Stimulated activated naive CD8-positive, alpha-beta T cell treated with anti-CD3 and anti-CD28 coated beads, Interleukin-15, amount 100 ng/mL, for 72 hours (primary cell): ENCODE measurements around the gene RNF13.
"Not testable (repeated sequence)": the region's sequence is repeated elsewhere in the genome, so short reads cannot be mapped to it uniquely, and the experiment has no call there.

Experiments used
- ATAC-seq: fragments of 150-1000 bp; cut with Tn5 transposase; 2 replicates; pipeline ENCODE4 v1.10.0; 2021; ENCODE audit warnings: mild to moderate bottlenecking, moderate library complexity
- DNase-seq, 2 donors: peaks; one replicate each; pipeline ENCODE4 v3.0.0; 2021 to 2022
- H3K27ac Mint-ChIP-seq, 2 donors: one replicate each; pipeline ENCODE4 v1.8.0; 2022; ENCODE audit warnings: mild to moderate bottlenecking in 2 of 2, mixed read lengths in 2 of 2, moderate library complexity in 2 of 2
- H3K27me3 Mint-ChIP-seq: one replicate; pipeline ENCODE4 v1.8.0; 2022; ENCODE audit warnings: mixed read lengths
- H3K4me1 Mint-ChIP-seq: one replicate; pipeline ENCODE4 v1.8.0; 2022; ENCODE audit warnings: mild to moderate bottlenecking, mixed read lengths
- H3K4me3 Mint-ChIP-seq, 2 donors: one replicate each; pipeline ENCODE4 v1.8.0; 2022; ENCODE audit warnings: mild to moderate bottlenecking in 2 of 2, mixed read lengths in 2 of 2, moderate library complexity in 1 of 2
- H3K9me3 Mint-ChIP-seq, 2 donors: one replicate each; pipeline ENCODE4 v1.8.0; 2022; ENCODE audit warnings: mixed read lengths in 2 of 2

The RNF13 gene

DNA sequence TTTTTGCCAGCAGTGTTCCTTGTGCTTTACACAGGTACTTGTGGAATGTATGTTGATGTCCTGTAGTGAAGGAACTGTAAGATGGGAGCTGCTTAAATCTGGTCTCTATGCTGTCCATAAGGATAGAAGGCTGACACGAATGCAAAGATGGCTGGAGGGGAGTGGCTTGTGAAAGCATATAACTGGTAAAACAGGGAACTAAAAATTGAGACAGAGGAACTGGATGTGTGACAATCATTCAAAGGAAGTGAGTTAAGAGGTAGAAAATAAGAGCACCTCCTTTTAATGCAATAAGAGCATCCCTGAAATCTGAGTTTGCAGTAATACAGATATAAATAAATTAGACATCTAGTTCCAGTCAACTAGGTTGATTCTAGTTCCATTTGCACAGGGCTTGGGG is 35.2 kb downstream of the RNF13 start:
- ATAC-seq (no peak), DNase-seq (no peak)
- no peaks in the 10 kb centered on the region for H3K27me3 Mint-ChIP-seq
- no peaks in the 10 kb centered on the region for H3K4me1 Mint-ChIP-seq
- H3K4me3 Mint-ChIP-seq, result no peak overlapping the region
- H3K9me3 Mint-ChIP-seq, result no peaks in the 10 kb centered on the region
- no peak overlapping the region for H3K27ac Mint-ChIP-seq

- H3K4me1 Mint-ChIP-seq, result no peaks in the 10 kb centered on the region
- ATAC-seq (no peak), DNase-seq (no peak)
- no peaks in the 10 kb centered on the region for H3K9me3 Mint-ChIP-seq
- no peak overlapping the region for H3K27ac Mint-ChIP-seq
- no peak overlapping the region for H3K4me3 Mint-ChIP-seq
- no peaks in the 10 kb centered on the region for H3K27me3 Mint-ChIP-seq
Observed at GRCh38 chr3:149848688-149849087, 35.7 kb downstream of the RNF13 start.

DNA sequence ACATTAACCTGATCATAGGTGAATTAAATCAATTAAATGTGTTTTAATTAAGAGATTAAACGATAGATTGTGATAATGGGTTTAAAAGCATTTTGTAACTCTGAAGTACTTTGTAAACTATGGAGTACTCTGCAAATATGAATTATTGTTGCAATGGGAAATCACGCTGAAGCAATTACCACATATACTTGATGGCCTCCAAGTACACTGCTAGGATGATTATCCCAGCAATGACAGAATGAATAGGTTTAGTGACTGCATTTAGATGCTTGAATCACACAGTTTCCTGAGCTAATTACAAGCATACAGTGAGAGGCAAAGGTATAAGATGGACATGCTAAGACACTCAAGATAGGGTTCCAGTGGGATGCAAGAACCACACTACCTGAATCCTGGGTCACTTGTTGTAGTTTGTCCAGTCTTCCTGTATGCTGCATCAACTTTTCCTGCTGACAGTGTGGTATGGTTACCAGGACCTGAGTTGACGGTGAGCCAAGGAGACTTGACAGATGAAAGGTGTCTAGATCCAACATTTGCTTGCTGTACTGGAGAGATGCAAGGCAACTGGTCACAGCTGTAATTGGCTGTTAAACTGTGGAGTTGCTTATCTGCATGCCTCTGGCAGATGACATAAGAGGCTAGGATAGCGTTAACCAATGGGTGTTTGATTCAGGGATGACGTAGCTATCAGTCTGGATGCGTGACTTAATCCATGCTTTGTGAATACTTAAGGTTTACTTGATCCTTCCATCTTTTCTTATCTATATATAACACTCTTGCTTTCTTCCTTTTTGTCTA is 38.0 kb downstream of the RNF13 start:
- no peaks in the 10 kb centered on the region for H3K27me3 Mint-ChIP-seq
- no peak for DNase-seq
- H3K4me3 Mint-ChIP-seq, result no peak overlapping the region
- ATAC-seq, result no peak
- peak overlapping the region in 1 of 2 donors; percentile 27 for H3K27ac Mint-ChIP-seq
- peaks cover 0 to 4% of the 10 kb centered on the region in 2 donors for H3K9me3 Mint-ChIP-seq
- no peaks in the 10 kb centered on the region for H3K4me1 Mint-ChIP-seq

GRCh38 chr3:149858911-149859310 is 45.9 kb downstream of the RNF13 start:
- H3K27ac Mint-ChIP-seq, result no peak overlapping the region
- peaks cover 0 to 4% of the 10 kb centered on the region in 2 donors for H3K9me3 Mint-ChIP-seq
- H3K4me3 Mint-ChIP-seq, result no peak overlapping the region
- no peak for DNase-seq
- no peaks in the 10 kb centered on the region for H3K4me1 Mint-ChIP-seq
- H3K27me3 Mint-ChIP-seq, result no peaks in the 10 kb centered on the region
- no peak for ATAC-seq

GRCh38 chr3:149860881-149861280 is 47.9 kb downstream of the RNF13 start:
- ATAC-seq (no peak), DNase-seq (no peak)
- Mint-ChIP-seq H3K4me3 (no peak overlapping the region), H3K4me1 (no peaks in the 10 kb centered on the region), H3K27me3 (no peaks in the 10 kb centered on the region), H3K27ac (no peak overlapping the region), H3K9me3 (peaks cover 6 to 8% of the 10 kb centered on the region in 2 donors)

DNA sequence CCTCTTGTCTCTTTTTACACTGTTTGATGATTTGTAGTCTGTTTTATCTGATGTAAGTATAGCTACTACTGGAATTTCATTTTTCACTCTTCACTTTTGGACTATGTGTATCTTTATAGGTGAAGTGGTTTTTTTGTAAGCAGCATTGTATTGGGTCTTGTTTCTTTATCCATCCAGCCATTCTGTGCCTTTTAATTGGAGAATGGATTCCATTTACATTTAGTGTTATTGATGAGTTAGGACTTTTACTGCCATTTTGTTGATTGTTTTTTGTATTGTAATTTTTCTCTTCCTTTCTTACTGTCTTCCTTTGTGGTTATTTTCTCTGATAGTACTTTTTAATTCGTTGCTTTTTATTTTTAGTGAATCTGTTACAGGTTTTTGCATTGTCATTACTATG is 54.5 kb downstream of the RNF13 start:
- Mint-ChIP-seq H3K4me3 (no peak overlapping the region), H3K4me1 (peaks cover 5% of the 10 kb centered on the region), H3K9me3 (peaks cover 28 to 35% of the 10 kb centered on the region in 2 donors), H3K27ac (no peak overlapping the region), H3K27me3 (no peaks in the 10 kb centered on the region)
- DNase-seq (no peak), ATAC-seq (no peak)

DNA sequence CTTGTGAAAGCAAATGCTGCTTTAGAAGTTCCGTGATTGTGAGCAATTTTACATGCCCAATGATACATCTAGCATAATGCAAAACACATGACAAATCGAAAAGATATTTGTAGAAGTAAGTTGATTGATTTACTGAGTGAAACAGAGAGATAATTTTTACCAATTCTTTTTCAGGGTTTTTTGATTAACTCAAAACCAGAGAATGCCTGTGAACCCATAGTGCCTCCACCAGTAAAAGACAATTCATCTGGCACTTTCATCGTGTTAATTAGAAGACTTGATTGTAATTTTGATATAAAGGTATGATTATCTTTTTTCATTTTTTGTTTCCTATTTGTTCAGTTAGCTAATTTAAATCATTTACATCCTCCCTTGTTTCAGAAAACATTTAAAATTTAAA is 58.8 kb downstream of the RNF13 start:
- Mint-ChIP-seq H3K4me1 (peaks cover 5% of the 10 kb centered on the region), H3K27ac (no peak overlapping the region), H3K27me3 (no peaks in the 10 kb centered on the region), H3K4me3 (no peak overlapping the region), H3K9me3 (peaks cover 17 to 21% of the 10 kb centered on the region in 2 donors)
- DNase-seq, result no peak
- no peak for ATAC-seq

DNA sequence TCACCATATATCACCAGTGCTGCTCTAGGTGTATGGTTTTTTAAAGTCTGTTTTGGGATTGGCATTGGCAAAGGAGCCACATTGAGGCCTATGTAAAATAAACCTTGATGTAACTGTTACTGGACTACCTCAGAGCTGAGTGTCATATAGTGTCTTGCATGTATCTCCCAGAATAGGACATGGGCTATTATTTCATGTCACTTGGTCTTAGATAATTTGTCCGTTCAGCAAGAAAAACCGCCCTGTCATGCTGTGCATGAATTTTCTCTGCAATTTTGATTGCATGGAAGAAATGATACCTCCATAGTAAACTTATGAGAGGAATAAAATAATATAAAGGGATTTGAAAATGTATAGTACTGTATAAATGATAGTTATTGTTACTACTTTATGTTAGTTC is 59.6 kb downstream of the RNF13 start:
- Mint-ChIP-seq H3K4me1 (peaks cover 5% of the 10 kb centered on the region), H3K9me3 (peaks cover 10 to 17% of the 10 kb centered on the region in 2 donors), H3K27me3 (no peaks in the 10 kb centered on the region), H3K27ac (no peak overlapping the region), H3K4me3 (no peak overlapping the region)
- DNase-seq, result no peak
- ATAC-seq, result no peak

- H3K4me3 Mint-ChIP-seq, result no peak overlapping the region
- no peaks in the 10 kb centered on the region for H3K4me1 Mint-ChIP-seq
- no peak overlapping the region for H3K27ac Mint-ChIP-seq
- no peaks in the 10 kb centered on the region for H3K9me3 Mint-ChIP-seq
- DNase-seq (no peak), ATAC-seq (no peak)
- H3K27me3 Mint-ChIP-seq, result no peaks in the 10 kb centered on the region
Observed at GRCh38 chr3:149877668-149878067, 64.7 kb downstream of the RNF13 start.

DNA sequence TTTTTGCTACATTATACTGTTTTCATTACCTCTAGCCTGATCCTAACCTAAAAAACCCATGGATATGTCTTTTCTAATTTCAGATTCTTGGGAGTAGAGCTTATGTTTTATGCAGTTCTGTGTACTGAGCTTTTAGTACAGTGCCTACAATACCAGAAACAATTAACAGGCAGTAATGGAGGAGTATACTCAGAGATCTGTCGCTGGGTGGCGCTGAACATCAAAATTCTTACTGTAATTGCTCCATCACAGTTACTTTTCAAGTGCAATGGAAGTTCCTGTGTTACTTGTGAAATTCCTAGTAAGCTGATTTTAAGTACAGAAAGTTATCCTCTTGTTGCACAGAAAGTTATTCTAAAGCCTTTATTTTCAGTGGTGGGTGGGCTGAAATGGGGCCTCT is 66.9 kb downstream of the RNF13 start:
- no peaks in the 10 kb centered on the region for H3K27me3 Mint-ChIP-seq
- H3K27ac Mint-ChIP-seq, result no peak overlapping the region
- H3K4me1 Mint-ChIP-seq, result peaks cover 3% of the 10 kb centered on the region
- ATAC-seq, result no peak
- H3K4me3 Mint-ChIP-seq, result no peak overlapping the region
- peaks cover 0 to 7% of the 10 kb centered on the region in 2 donors for H3K9me3 Mint-ChIP-seq
- no peak for DNase-seq

GRCh38 chr3:149881879-149882278 is 68.9 kb downstream of the RNF13 start:
- ATAC-seq (no peak), DNase-seq (no peak)
- H3K4me3 Mint-ChIP-seq, result no peak overlapping the region
- peaks cover 18% of the 10 kb centered on the region for H3K4me1 Mint-ChIP-seq
- H3K9me3 Mint-ChIP-seq, result peaks cover 0 to 7% of the 10 kb centered on the region in 2 donors
- no peak overlapping the region for H3K27ac Mint-ChIP-seq
- H3K27me3 Mint-ChIP-seq, result no peaks in the 10 kb centered on the region

- ATAC-seq (no peak), DNase-seq (no peak)
- no peak overlapping the region for H3K4me3 Mint-ChIP-seq
- no peak overlapping the region for H3K27ac Mint-ChIP-seq
- no peaks in the 10 kb centered on the region for H3K27me3 Mint-ChIP-seq
- peaks cover 18% of the 10 kb centered on the region for H3K4me1 Mint-ChIP-seq
- H3K9me3 Mint-ChIP-seq, result peaks cover 0 to 7% of the 10 kb centered on the region in 2 donors
Observed at GRCh38 chr3:149883134-149883533, 70.1 kb downstream of the RNF13 start.

GRCh38 chr3:149883860-149884259 is 70.8 kb downstream of the RNF13 start:
- H3K4me3 Mint-ChIP-seq, H3K27ac Mint-ChIP-seq, H3K9me3 Mint-ChIP-seq, DNase-seq, H3K27me3 Mint-ChIP-seq, ATAC-seq: not testable (repeated sequence)
- peaks cover 18% of the 10 kb centered on the region for H3K4me1 Mint-ChIP-seq

DNA sequence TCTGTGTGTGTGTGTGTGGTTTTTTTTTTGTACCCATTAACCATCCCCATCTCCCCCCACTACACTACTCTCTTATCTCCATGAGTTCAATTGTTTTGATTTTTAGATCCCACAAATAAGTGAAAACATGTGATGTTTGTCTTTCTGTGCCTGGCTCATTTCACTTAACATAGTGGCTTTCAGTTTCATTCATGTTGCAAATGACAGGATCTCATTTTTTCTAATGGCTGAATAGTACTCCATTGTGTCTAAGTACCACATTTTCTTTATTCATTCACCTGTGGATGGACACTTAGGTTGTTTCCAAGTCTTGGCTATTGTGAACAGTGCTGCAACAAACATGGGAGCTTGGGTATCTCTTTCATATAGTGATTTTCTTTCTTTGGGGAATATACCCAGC is 71.8 kb downstream of the RNF13 start:
- H3K27ac Mint-ChIP-seq, H3K9me3 Mint-ChIP-seq, DNase-seq, H3K27me3 Mint-ChIP-seq, H3K4me3 Mint-ChIP-seq: not testable (repeated sequence)
- ATAC-seq, result peak; percentile 37
- peaks cover 18% of the 10 kb centered on the region for H3K4me1 Mint-ChIP-seq

- Mint-ChIP-seq H3K4me1 (peaks cover 23% of the 10 kb centered on the region), H3K27ac (no peak overlapping the region), H3K4me3 (no peak overlapping the region), H3K27me3 (no peaks in the 10 kb centered on the region), H3K9me3 (peaks cover 0 to 7% of the 10 kb centered on the region in 2 donors)
- no peak for ATAC-seq
- DNase-seq, result no peak
Observed at GRCh38 chr3:149886957-149887356, 73.9 kb downstream of the RNF13 start.

- Mint-ChIP-seq H3K27me3 (no peaks in the 10 kb centered on the region), H3K4me1 (peaks cover 5% of the 10 kb centered on the region), H3K9me3 (no peaks in the 10 kb centered on the region), H3K4me3 (no peak overlapping the region), H3K27ac (no peak overlapping the region)
- DNase-seq (no peak), ATAC-seq (no peak)
Observed at GRCh38 chr3:149891621-149892020, 78.6 kb downstream of the RNF13 start.

DNA sequence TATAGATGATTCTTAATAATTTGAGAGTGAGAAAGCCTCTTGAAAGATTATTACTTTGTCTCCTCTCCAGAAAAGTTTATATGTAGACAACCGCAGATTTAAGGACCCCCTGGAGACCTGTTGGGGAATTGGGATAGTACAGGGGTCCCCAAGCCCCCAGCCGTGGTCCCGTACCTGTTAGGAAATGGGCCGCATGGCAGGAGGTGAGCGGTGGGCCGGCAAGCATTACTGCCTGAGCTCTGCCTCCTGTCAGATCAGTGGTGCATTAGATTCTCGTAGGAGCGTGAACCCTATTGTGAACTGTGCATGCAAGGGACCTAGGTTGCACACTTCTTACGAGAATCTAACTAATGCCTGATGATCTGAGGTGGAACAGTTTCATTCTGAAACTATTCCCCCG is 79.4 kb downstream of the RNF13 start:
- no peak overlapping the region for H3K27ac Mint-ChIP-seq
- no peak for ATAC-seq
- peaks cover 5% of the 10 kb centered on the region for H3K4me1 Mint-ChIP-seq
- no peak for DNase-seq
- no peaks in the 10 kb centered on the region for H3K9me3 Mint-ChIP-seq
- H3K4me3 Mint-ChIP-seq, result no peak overlapping the region
- no peaks in the 10 kb centered on the region for H3K27me3 Mint-ChIP-seq
